Measurements from ENCODE around the gene WFIKKN1.

- TF ChIP-seq CTCF (conservative IDR thresholded peaks at IDR 0.05; ENCODE audit: low read length) (no peak), EZH2phosphoT487 (IDR thresholded peaks at IDR 0.05; ENCODE audit: borderline replicate concordance, low read depth, low read length) (no peak)
These were observed 6.6 kb downstream of the WFIKKN1 start for GRCh38 chr16:637081-638018.
